ENCODE measurements around the gene PRKAR1A.

DNA sequence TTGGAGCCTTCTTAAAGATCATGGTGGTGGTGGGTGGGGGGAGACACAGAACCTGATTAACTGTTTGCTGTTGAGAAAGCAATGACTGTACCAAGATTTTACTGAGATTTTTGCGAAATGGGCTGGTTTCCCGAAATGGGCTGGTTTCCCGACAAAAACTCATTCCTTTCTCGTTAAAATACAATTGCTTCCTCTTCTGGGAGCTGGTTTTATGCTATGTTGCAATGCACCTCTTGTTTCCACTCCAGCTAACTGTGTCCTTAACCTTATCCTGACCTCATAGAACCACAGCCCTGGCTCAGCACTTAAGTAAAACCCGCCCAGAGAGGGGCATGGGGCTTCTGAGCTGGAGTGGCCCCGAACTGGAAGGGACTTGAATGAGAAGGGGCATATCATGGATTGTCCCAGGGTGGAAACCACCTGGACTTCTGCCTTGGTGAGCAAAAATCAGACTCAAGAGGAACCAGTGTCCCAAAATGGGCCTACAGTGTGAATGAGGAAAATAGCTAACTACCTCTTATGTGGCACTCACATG, 68.1 kb downstream of the PRKAR1A start:
- TF ChIP-seq, protein P1, sequence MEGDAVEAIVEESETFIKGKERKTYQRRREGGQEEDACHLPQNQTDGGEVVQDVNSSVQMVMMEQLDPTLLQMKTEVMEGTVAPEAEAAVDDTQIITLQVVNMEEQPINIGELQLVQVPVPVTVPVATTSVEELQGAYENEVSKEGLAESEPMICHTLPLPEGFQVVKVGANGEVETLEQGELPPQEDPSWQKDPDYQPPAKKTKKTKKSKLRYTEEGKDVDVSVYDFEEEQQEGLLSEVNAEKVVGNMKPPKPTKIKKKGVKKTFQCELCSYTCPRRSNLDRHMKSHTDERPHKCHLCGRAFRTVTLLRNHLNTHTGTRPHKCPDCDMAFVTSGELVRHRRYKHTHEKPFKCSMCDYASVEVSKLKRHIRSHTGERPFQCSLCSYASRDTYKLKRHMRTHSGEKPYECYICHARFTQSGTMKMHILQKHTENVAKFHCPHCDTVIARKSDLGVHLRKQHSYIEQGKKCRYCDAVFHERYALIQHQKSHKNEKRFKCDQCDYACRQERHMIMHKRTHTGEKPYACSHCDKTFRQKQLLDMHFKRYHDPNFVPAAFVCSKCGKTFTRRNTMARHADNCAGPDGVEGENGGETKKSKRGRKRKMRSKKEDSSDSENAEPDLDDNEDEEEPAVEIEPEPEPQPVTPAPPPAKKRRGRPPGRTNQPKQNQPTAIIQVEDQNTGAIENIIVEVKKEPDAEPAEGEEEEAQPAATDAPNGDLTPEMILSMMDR (IDR thresholded peaks at IDR 0.05; ENCODE audit: low read depth, low read length): no peak
- TF ChIP-seq, protein P2, sequence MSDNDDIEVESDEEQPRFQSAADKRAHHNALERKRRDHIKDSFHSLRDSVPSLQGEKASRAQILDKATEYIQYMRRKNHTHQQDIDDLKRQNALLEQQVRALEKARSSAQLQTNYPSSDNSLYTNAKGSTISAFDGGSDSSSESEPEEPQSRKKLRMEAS (IDR thresholded peaks at IDR 0.05; ENCODE audit: low read depth, low read length): no peak
- no peak for TF ChIP-seq POLR2A (IDR thresholded peaks at IDR 0.05; ENCODE audit: extremely low read depth, insufficient read length)
